Lower leg skin (tissue), 3 donors: Measurements from ENCODE around the gene NGEF.

Experiments
- CTCF ChIP-seq, 3 donors: fragments of 450-650 bp; IDR thresholded peaks; one replicate each; pipeline ENCODE4 v1.5.1; 2016; ENCODE audit warnings: antibody characterized with exemption in 3 of 3, mild to moderate bottlenecking in 3 of 3, moderate library complexity in 2 of 3
- POLR2A ChIP-seq, 2 donors: fragments of 450-650 bp; IDR thresholded peaks; one replicate each; pipeline ENCODE4 v1.6.1; 2016 to 2017; ENCODE audit warnings: antibody characterized with exemption in 2 of 2, mild to moderate bottlenecking in 1 of 2, moderate library complexity in 1 of 2

GRCh38 chr2:233023007-233023760, 10.1 kb upstream of the NGEF start:
- no peak for TF ChIP-seq CTCF (IDR thresholded peaks at IDR 0.05)
- TF ChIP-seq POLR2A (IDR thresholded peaks at IDR 0.05): no peak
